Myocyte (in vitro differentiated cells): ENCODE measurements around the gene SFXN5. TPM values are rescaled to one million over a fixed set of nuclear protein-coding genes. Genes with fewer than 3 reads are reported as not detected.
"Not testable (repeated sequence)": the region's sequence is repeated elsewhere in the genome, so short reads cannot be mapped to it uniquely, and the experiment has no call there.

Experiments
- DNase-seq: peaks from one replicate; pipeline ENCODE4 v3.0.0-alpha.2; 2012; ENCODE audit warnings: low read depth
- polyA plus RNA-seq: library from polyadenylated mRNA; unstranded; fragments of >200 nt; gene quantifications from one replicate; pipeline ENCODE4 v1.2.1, GENCODE V29; 2012; ENCODE audit warnings: missing spikeins
- total RNA-seq: library from RNA; depleted of rRNA; stranded (reverse); fragments of >200 nt; gene quantifications from 2 replicates; pipeline ENCODE4 v1.2.3, GENCODE V29; 2014

SFXN5 gene
- total RNA-seq, result 8.0 and 9.5 TPM in 2 replicates
- 8.8 TPM for polyA plus RNA-seq

GRCh38 chr2:73071360-73072128, at the start of gene SFXN5:
SFXN5 (minus strand) TSS chr2:73071712; CDS start chr2:73071705, 7 bp downstream.
- peak; percentile 98 for DNase-seq

GRCh38 chr2:73119611-73120239, 48.2 kb upstream of the SFXN5 start:
- not testable (repeated sequence) for DNase-seq

- peak; percentile 26 for DNase-seq
These were observed 45.9 kb upstream of the SFXN5 start for GRCh38 chr2:73117441-73117840.

GRCh38 chr2:73116182-73116960, 44.9 kb upstream of the SFXN5 start:
- no peak for DNase-seq

GRCh38 chr2:73114273-73114867, 42.9 kb upstream of the SFXN5 start:
- no peak for DNase-seq

- peak; percentile 82 for DNase-seq
These were observed 41.7 kb upstream of the SFXN5 start, which contains the start of gene RAB11FIP5 for GRCh38 chr2:73112913-73113854. RAB11FIP5 (minus strand) TSS chr2:73112948; CDS start chr2:73112777, 171 bp downstream.

GRCh38 chr2:73112026-73112912, 40.8 kb upstream of the SFXN5 start:
- DNase-seq, result peak; percentile 45

GRCh38 chr2:73111073-73112025, 39.8 kb upstream of the SFXN5 start:
- peak; percentile 82 for DNase-seq

- peak; percentile 82 for DNase-seq
These were observed 38.9 kb upstream of the SFXN5 start for GRCh38 chr2:73110168-73111072.

GRCh38 chr2:73109431-73110167, 38.1 kb upstream of the SFXN5 start:
- no peak for DNase-seq

- DNase-seq, result peak; percentile 98
These were observed 35.9 kb upstream of the SFXN5 start for GRCh38 chr2:73107211-73107926.

- no peak for DNase-seq
These were observed 35.3 kb upstream of the SFXN5 start for GRCh38 chr2:73106791-73107190.

GRCh38 chr2:73105511-73105971, 34.0 kb upstream of the SFXN5 start:
- DNase-seq, result peak; percentile 73

GRCh38 chr2:73104933-73105332, 33.4 kb upstream of the SFXN5 start:
- DNase-seq, result peak; percentile 30

GRCh38 chr2:73103018-73103542, 31.6 kb upstream of the SFXN5 start:
- no peak for DNase-seq
